ENCODE results near the gene GASK1B.

Gene GASK1B

DNA sequence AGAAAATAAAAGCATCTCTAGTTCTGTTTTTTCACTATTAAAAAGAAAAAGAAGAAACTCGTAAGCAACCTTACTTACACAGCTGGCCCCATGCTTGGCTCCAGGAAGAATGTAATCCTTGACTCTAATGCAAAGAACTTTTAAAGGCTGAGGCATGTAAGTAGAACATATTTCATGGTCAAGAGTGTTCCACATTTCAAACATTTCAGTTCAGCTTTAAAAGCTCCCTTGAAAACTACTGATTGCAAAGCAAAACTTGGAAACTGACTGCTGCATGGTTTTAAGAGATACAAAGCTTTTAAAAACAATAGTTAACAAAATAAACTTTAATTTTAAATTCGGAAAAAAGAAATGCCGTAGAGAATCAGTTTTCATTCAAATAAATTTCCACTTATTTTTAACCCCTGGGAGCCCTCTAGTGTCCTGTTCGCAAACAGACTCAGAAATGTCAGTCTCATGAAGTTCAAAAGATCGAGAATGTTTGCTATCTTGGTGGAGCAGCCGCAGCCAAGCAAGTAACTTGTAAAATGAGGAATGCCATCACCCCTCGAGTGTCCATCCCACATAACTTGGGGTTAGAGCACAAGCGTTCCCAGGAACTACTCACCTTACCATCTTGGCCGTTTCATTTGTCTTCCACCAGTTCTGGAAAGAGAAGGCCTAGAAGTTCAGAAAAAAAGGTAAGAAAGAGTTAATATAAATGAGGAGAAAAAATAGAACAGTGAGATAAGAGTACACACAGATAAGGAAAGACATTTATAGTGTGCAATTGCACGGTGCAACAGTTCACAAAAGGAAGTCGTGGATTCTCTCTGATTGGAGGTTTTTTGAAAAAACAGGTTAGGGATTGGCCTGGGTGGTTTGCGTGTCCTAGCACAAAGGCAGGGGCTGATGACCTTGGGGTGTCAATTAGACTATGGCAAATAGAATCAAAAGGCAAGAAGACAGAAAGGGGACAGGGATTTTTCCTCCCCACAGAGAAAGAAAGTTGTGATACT, at the start of gene GASK1B:
GASK1B (minus strand) TSS at position 765 of the 998 bp plus-strand sequence. CDS start 1,650 bp downstream, outside the sequence.
- peak; percentile 43 for DNase-seq

DNA sequence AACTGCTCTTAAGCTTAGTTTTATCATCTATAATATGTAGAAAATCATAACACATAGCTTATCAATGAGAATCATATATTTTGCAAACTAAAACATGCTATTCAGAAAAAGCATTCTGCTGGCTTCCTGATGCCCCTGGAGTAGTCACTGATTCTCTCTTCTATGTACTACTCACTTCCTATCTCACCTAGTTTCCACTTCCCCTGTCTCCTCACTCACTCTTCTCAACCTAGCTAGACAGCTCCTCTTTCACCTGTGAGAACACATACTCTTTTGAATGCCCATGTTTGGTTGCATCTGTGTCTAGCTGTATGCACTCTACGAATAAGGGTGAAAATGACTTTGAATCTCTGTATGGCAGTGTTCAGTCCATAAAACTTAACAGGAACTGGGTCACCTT, 46.8 kb upstream of the GASK1B start:
- DNase-seq: no peak

DNA sequence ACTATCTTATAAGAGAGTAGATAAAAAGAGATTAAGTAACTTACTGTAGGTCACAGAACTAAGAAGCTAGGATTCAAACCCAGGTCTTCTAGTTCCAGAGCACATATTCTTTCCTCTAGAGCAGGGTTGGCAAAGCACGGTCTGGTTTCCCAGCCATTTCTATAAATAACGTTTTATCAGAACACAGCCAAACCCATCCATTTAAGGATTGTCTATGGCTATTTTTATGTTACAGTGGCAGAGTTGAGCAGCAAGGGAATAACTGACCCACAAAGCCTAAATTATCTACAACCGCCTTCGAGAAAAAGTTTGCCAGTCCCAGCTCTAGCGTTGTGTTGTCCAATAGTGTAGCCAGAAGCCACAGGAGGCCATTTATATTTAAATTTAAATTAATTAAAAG, 44.9 kb upstream of the GASK1B start:
- DNase-seq: no peak

DNA sequence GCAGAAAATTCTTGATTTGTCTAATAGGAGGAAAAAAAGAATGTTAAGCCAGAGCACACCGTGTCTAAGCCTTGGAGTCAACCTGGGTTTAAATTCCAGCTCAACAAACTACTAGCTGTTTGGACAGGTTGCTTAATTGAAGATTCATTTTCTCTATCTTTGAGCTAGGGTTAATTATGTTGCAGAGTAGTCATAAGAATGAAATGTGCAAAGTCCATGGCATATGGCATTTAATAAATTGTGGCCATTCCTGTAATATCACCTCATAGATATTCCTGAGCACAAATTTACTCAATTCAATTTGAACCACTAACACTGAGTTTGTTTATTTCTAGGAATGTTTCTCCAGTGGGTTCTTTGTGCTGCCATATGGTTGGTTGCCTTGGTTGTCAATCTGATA, 42.0 kb upstream of the GASK1B start:
- no peak for DNase-seq

DNA sequence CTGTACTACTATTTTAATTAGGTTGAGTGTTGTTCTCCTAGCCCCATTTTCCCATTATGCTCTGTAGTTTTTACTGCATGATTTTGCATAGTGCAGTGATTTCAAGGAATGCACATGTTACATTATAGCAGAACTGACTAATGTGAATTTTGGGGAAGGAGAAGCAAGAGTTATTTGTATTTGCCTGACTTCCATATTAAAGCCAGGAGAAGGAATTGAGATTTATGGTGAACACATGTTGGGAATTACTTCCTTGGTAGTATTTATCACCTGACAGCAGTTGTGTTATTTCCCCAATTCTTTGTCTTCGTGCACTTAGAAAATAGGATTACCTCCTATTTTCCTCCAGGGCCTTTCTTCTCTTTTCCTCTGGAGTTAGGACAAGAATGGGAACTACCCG, 40.6 kb upstream of the GASK1B start:
- no peak for DNase-seq

DNA sequence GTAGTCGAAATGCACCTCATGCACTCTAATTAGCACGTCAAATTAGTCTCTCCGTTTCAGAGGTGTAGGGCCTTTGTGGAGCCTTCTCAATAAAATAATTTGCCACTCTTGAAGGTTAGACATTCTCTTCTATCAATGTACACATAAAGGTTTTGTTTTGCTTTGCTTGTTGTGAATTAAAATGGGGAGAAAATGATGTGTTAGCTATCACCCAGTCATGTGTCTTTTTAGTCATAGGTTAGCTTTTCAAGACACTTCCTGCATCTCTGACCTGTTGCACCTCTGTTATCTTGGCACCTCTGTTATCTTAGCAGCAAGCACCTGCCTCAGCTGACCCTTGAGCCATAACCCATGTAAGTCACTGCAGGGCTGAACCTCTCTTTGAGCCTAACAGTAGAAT, 38.4 kb upstream of the GASK1B start:
- no peak for DNase-seq

DNA sequence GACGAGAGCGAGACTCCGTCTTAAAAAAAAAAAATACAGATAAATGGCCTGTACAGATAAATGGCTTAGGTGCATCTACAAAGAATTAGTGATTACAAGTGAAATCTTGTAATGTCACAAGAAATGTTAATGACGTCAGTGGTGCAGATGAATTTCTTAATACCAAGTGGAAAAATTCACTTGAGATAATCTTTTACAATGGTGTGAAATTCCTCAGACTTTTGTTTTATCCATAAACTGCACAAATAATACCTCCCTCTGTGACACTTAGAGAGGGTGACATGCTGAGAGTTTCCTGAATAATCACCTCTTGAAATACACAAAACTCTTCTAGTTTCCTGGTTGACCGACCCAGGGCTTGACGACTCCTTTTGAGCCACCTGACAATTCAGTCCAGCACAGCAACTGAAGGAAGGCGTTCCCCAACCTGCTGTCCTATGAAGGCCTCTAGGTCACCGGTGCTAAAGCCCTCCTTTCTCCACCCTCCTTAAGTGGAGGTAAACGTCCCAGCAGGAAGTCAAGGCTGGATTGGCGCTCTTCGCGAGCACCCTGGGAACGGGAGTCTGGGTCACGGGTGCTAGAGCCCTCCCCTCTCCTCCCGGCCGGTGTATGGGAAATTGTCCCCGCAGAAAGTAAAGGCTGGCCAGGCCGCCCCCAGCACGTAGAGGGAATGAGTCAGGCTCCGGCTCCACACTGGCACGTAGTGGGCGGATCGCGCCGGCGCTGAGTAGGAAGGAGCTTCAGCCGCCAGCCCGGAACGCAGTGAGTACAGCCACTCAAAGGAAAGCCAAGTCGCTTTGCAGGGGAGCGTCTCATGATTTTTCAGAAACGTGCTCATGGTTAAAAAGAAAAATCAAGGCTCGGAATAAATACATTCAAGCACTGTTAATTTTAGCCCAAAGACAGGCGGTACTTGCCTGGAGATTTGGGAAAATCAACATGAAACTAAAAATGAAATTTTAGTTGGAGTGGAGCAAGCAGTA, 37.3 kb upstream of the GASK1B start, which contains the start of gene TMEM144:
TMEM144 (plus strand) TSS at position 662 of the 983 bp plus-strand sequence. CDS start 2,182 bp downstream, outside the sequence.
- peak; percentile 33 for DNase-seq

DNA sequence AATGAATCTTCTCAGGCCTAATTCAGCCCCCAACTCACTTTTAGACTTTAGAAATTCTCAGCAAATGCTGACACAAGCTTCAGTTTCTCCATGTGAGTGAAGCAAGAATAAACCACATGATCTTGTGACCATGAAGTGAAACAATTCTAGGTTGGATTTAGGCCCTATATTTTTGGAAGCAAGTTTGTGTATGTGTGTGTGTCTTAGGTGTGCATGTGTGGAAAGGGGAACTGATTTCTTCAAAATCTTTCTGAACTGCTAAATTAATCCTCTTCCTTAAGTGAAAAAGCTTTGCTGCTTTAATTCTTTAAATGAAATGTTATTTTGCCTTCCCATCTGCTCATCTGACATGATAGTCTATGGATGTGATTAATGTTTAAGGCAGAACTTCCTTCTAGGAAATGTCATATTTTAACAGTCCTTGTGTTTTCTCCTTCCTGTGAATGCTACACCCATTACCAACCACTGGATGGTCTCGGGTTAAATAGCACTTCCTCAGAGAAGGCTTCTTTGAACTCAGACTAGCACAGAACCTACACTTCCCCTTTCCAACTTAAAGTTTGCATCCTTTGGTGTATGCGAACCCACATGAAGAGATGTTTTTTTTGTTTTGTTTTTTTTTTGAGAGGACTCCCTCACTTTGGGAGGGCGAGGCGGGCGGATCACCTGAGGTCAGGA, 36.3 kb upstream of the GASK1B start:
- no peak for DNase-seq

DNA sequence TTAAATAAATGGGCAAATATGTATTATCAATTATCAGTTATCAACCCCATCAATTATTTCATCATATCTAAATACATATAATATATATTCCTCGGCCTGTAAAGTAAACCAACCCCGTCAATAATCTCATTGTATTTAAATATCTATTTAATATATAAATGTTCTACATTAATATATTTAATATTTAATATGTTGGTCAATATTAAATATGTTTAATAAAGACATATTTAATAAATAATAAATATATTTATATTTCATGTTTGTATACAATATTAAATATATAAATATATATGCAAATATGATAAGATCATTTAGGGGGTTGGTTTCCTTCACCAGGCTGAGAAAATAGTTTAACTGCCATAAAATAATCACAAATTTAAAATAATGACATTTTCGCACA, 31.1 kb upstream of the GASK1B start:
- no peak for DNase-seq

DNA sequence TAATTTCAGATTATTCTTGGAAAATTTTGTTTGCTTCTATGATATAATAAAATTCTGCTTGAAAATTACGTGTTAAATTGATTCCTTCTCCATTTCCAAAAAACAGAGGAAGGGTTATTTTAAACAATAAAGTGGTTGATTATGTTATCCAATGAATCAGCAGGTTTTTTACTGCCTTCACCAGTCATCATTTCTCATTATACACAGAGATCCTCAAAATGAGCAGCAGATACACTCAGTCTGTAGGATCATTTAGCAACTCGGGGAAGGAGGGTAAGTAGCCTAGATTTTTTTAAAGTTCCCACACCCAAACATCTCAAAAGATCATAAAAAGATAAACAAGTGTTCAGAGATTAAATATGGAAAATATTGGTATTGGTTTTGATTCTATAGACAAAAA, 30.6 kb upstream of the GASK1B start:
- no peak for DNase-seq

DNA sequence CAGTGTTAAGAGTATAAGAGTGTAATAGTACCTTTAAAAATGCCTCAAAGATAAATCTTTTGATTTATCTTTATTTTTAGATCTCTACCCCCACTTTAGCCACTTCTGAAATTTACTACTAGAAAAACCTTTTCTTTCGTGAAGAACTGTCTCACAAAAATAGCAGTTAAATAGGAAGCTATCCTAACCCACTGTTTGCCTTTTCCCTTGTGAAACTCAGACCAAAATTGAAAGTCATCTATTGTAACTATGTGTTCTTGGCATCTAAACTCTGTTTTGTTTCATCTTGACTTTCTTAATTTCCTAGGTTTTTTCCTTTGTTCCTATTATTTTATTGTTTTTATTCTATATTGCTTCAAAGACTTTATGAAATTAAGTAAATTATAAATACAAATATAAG, 29.7 kb upstream of the GASK1B start:
- DNase-seq: no peak

DNA sequence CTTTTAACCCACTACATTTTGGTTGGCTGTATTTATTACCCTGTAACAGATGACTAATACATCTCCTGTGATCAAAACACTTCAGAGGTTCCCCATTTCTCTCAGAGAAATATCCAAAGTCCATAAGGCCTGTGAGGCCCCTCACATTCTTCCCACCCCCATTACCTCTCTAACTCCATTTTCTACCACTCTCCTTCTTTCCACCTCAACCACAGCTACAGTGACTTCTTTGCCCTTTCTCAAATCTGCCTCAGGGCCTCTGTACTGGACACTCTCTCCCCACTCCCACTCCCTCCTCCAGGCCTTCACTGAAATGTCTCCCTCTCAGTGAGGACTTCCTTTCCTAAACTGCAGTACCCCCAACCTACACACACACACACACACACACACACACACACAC, 29.1 kb upstream of the GASK1B start:
- DNase-seq: no peak

DNA sequence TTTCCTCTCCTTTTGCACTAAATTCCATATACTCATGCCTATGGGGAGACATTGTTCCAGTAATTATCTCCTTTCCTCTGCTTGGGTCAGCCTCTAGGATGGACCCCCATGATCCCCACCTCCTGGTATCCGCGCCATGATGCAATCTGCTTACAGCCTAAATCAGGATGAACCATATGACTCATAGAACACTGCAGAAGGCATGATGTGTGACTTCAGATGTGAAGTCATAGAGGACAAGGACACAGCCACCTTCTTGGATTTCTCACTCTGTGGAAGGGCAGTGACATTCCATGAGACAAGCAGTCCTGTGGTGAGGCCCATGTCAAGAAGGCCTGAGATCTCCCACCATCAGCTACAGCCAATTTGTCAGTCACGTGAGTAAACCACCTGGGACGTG, 28.5 kb upstream of the GASK1B start:
- DNase-seq: no peak

DNA sequence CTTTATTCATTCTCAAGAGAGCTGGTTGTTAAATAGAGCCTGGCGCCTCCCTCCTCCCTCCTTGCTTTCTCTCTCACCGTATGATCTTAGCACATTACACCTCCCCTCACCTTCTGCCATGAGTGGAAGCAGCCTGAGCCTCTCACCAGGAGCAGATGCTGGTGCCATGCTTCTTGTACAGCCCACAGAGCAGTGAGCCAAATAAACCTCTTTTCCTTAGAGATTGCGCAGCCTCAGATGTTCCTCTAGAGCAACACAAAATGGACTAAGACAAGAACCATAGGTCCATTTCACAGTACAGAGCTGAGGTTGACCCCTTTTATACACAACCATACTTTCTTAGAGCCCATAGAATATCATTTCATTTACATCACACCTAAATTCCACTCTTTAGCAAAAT, 27.4 kb upstream of the GASK1B start:
- DNase-seq: no peak

DNA sequence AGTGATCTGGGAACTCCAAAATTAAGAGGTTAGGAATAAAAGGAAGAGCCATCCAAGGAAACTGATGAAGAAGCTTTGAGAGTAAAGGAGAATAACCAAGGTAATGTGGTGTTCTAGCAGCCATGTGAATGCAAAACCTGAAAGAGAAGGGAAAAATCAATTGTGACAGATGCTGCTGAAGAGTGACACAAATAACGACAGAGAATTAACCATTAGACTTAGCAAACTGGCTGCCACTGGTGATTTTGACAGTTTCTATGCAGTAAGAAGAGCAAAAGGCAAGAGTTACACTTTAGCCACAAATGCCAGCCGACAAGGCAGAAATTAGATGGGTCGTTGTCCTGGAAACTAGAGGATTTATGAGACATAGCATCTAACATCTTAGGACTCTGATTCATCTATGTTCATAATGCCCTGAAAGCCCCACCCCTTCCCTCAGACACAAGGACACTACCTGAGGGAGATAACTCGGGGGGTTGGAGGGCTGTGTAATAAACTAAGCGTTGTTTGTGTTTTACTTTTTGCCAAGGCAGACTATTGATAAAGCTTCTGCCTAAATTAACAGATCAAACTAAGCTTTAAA, 24.5 kb upstream of the GASK1B start:
- DNase-seq: no peak

DNA sequence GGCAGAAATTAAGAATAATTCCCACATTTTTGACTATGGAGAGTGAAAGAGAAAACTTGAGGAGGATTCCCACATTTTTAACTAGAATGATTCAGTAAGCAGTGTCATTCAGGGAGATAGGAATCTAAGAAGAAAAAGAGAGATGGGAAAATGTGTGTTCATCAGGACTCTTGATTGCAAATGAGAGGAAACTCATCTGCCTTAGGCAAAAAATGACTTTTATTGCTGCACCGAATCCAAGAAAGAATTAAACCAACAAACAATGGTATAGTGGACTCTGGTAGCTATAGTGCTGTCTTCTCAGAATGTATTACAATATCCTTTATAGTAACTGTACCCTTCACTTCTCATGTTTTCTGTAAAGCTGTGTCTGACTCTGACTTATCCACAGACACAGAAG, 22.5 kb upstream of the GASK1B start:
- no peak for DNase-seq

DNA sequence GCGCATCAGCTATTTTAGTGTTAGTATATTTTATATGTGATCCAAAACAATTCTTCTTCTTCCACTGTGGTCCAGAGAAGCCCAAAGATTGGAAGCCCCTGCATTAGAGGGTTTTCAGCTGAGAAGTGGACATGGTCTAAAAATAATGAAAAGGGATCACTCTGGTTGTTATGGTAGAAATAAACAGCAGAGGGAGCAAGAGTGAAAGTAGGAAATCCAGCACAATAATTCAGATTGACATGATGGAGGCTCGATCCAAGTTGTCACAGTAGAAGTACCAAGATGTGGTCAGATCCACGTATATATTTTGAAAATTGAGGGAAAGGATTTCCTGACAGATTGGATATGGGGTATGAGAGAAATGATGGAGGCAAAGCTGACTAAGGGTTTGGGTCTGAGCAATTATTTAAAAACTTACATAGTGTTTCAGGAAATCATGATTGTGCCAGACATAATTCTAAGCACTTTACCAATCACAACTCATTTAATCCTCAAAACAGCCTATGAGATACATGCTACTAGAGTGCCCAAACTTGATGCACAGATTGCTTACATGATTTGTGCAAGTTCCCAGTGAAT, 20.4 kb upstream of the GASK1B start:
- DNase-seq: peak; percentile 27

DNA sequence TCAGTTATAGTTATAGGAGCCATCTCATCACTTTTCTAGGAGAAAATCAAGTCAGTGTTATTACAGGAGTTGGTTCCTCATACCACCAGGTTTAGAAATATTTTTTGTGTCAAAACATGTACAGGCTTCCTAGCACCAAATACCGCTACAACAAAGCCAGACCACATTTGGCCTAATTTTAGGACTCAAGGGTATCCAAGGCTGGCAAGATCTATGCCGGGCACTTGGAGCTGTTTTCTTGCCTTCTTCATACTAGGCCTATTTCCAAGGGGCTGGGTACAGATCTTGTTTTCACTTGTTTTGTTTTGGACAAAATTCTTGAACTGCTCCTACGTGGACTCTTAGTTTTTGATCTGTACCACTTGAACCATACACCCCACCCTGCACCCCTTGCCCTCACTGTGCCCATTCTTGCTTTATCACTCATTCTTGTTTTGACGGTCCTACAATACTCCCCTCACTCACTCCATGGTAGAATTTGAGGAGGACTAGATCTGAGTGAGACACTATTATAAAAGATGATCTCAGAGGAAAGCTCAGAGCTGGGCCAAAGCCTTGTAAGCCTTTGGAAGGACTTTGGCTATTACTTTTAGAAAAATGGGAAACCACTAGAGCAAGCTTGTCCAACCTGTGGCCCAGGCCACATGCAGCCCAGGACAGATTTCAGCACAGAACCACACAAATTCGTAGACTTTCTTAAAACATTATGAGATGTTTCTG, 19.8 kb upstream of the GASK1B start:
- no peak for DNase-seq

DNA sequence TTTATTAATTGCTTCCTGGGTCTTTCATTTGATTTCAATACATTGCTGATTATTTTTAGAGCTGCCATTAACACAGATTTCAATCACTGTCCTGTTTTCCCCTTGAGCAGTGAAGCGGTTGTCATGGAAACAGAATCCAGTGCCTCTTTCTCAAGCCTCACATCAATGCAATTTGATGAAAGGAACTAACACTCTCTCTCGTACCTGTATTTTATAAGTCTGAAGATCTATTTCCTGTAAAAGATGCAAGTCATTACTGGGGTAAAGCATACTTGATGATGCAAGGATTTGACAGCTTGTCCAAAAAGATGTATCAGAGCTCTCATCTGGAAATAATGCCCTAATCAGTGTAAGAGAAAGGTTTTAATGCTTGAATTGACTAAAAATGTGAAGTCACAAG, 17.9 kb upstream of the GASK1B start:
- peak; percentile 0 for DNase-seq

DNA sequence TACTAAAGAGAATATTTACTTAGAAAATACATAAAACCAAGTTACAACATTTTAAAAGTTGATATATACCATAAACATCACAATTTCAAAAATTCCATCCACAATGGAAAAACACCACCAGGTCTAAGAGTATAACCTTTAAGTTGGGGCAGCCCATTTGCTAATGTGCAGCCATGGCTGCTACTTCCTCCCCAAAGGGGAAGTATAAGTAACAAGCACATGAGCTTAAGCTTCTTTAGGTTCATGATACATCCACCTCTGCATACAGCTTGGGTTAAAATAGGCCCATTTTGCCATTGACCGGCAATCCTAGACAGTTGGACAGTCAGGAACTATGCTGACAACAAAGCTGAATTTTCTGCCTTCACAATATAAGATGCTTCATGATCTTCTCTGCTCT, 16.6 kb upstream of the GASK1B start:
- no peak for DNase-seq

DNA sequence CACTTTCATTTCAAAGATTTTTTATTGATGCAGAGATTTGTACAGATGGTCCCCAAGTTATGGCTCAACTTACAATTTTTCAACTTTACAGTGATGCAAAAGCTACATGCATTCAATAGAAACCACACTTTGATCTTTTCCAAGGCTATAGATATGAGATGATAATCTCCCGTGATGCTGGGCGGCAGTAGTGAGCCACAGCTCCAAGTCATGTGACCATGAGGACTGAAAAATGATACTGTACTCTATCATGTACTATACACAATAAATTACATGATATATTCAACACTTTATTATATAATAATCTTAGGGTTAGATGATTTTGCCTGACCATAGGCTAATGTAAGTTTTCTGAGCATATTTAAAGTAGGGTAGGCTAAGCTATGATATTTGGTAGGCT, 14.0 kb upstream of the GASK1B start:
- no peak for DNase-seq
